Upper lobe of left lung (tissue), 4 donors: ENCODE measurements around the gene AGAP1.

ENCODE experiments used
- POLR2AphosphoS5 ChIP-seq, 2 donors: sonication (generic); formaldehyde crosslinking; IDR thresholded peaks; one replicate each; pipeline ENCODE4 v1.5.1; 2017; ENCODE audit warnings: antibody characterized with exemption in 2 of 2
- TF ChIP-seq, protein P1 (sequence below), 6 experiments: fragments of 450-650 bp in 4 of 6; fragments of 200-600 bp in 2 of 6; sonication (generic) in 2 of 6; IDR thresholded peaks; one replicate each; pipeline ENCODE4 v1.5.1; 2016 to 2019; ENCODE audit warnings: antibody characterized with exemption in 6 of 6

DNA sequence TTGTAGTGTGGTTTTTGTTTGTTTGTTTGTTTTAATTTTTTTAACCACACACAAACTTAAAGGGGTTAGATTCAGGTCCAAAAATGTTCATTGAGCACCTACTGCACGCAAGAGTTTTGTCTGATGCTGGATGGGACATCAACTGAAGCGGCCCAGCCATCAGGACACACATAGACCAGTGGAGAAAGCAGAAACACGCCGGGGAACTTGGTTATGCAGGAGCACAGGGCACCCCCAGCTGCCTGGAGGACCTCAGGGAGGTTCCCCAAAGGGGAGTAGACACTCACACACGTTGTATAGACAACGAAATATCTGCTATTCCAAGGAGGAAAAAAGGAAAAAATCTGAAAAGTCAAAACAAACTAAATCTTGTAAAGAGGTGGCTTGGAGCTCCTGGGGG is 482.7 kb downstream of the AGAP1 start:
- TF ChIP-seq, protein P1, sequence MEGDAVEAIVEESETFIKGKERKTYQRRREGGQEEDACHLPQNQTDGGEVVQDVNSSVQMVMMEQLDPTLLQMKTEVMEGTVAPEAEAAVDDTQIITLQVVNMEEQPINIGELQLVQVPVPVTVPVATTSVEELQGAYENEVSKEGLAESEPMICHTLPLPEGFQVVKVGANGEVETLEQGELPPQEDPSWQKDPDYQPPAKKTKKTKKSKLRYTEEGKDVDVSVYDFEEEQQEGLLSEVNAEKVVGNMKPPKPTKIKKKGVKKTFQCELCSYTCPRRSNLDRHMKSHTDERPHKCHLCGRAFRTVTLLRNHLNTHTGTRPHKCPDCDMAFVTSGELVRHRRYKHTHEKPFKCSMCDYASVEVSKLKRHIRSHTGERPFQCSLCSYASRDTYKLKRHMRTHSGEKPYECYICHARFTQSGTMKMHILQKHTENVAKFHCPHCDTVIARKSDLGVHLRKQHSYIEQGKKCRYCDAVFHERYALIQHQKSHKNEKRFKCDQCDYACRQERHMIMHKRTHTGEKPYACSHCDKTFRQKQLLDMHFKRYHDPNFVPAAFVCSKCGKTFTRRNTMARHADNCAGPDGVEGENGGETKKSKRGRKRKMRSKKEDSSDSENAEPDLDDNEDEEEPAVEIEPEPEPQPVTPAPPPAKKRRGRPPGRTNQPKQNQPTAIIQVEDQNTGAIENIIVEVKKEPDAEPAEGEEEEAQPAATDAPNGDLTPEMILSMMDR (IDR thresholded peaks at IDR 0.05) = no peak
- no peak for TF ChIP-seq POLR2AphosphoS5 (IDR thresholded peaks at IDR 0.05)
